ENCODE measurements around the gene SMOC2. TPM values are rescaled to one million over a fixed set of nuclear protein-coding genes. Genes with fewer than 3 reads are reported as not detected.

SMOC2 gene
- total RNA-seq, 1 experiment from 2014 or later: 0.05 TPM

DNA sequence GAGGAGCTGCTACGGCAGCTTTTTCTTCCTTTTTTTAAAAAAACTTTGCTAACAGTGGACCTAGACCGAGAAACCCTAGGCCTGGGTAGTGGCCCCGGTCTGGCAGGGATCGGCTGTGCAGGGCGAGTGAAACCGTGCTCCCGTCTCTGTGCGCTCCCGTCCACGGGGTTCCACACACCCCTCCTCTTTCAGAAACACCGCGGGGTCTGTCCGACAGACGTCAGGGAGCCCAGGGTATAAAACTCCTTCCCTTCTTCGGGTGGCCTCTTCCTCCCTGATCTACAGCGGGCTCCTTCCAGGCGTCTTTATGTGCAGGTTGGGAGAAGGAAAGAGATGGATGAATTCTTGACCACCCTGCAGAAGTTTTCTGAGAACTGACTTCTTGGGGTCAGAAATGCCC, 27.1 kb upstream of the SMOC2 start:
- no peak for DNase-seq (ENCODE audit: low read depth, low spot score)
- in situ Hi-C loops (cut with HindIII; ENCODE audit: low pct_unique_long_range_greater_than_20kb, low sequenced_read_pairs): no loop called here

- in situ Hi-C loops (cut with HindIII; ENCODE audit: low pct_unique_long_range_greater_than_20kb, low sequenced_read_pairs): no loop called here
- no peak for DNase-seq (ENCODE audit: low read depth, low spot score)
These were observed 26.5 kb upstream of the SMOC2 start for GRCh38 chr6:168414336-168415097.

- in situ Hi-C loops (cut with HindIII; ENCODE audit: low pct_unique_long_range_greater_than_20kb, low sequenced_read_pairs): no loop called here
- DNase-seq (ENCODE audit: low read depth, low spot score): no peak
These were observed 25.6 kb upstream of the SMOC2 start for GRCh38 chr6:168415098-168415992.

- no peak for DNase-seq (ENCODE audit: low read depth, low spot score)
- in situ Hi-C loops (cut with HindIII; ENCODE audit: low pct_unique_long_range_greater_than_20kb, low sequenced_read_pairs): no loop called here
These were observed 24.9 kb upstream of the SMOC2 start for GRCh38 chr6:168415993-168416530.

DNA sequence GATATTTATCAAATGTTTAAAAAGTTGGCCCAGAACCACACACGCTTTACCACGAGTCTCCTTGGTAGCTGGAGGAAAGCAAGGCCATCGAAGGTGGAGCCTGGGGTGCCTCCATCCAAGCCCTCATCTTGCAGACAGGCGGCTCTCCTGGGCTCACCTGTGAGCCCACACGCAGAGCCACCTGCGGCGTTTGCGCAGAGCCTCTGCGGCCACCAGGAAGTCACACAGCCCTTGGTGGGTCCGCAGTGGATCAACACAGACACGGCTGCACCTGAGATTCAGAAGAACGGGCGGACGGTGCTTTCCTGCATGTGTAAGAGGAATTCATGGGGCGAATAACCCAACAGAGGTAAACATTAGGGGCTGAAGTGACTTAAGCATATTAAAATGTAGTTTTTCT, 24.5 kb upstream of the SMOC2 start:
- in situ Hi-C loops (cut with HindIII; ENCODE audit: low pct_unique_long_range_greater_than_20kb, low sequenced_read_pairs): no loop called here
- DNase-seq (ENCODE audit: low read depth, low spot score): no peak

DNA sequence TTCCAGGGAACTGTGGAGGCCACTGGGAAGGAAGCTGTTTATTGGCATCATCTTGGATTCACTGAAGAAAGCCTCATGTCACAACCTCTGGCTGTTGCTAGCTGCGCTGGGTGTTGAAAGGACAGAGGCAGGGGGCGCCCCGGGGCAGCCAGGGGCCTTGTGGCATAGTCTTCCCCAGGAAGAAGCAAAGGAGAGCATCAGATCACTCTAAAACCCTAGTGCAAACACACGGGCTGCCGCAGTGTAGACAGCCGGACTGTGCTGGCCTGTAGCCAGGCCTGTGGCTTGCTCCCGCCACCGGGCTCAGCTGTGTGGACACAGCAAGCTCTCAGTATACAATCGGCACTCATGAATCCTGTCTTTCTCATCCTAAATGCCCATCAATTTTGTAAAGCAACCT, 23.8 kb upstream of the SMOC2 start:
- in situ Hi-C loops (cut with HindIII; ENCODE audit: low pct_unique_long_range_greater_than_20kb, low sequenced_read_pairs): no loop called here
- no peak for DNase-seq (ENCODE audit: low read depth, low spot score)

DNA sequence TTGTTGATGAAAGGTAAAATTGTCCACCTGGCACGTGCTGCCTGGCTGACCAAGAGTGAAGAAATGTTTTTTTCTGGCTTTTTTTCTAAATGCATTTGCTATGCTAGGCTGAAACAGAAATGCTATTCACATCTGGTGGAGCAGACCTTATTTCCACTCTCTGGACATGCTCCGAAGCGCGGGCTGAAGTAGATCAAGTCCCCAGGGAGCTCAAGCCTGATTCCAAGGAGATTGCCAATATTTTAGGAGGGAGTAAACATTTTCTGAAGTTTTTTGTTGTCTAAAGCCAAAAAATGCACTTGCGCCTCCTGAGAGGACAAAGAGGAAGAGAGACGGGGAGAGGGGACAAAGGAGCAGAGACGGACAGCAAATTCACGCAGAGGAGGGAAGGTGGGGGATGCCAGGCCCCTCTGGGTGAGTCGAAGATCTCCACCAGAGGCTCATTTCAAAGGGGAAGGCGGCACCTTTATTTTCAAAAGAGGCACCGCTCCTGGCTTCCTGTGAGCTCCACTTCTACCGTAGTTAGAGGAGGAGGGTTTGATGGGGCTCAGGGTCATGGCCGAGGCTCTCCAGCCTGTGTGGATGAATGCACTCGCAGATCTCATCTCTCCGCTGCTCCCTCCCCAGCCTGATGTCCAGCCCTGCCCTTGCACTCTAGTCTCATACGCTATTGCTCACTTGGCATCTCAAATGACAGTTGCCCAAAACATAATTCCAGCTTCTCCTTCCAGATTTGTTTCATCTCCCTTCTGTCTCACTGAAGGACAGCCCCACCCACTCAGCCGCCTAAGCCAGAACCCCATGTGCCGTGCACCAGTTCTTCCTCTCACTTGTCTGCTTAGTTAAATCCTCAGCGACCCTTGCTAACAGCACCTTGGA, 23.1 kb upstream of the SMOC2 start:
- in situ Hi-C loops (cut with HindIII; ENCODE audit: low pct_unique_long_range_greater_than_20kb, low sequenced_read_pairs): no loop called here
- no peak for DNase-seq (ENCODE audit: low read depth, low spot score)

DNA sequence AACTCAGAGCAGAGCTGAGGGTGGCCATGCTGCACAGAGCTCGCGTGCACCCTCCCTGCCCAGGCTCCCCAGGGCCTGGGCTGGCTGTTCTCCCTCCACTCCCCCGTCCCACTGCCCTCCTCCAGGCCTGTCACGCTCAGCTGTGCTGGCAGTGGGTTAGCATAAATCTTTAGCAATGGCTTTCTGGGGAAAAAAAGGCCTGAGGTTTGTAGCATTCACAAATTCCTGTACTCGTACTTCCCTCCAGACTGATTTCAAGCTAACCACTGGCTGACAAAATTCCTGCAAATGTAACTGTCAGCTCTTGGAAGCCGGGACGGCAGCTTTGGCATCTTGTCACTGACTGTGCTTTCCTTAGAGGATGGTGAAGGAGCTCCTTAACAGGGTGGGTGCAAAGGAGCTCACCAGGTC, 22.3 kb upstream of the SMOC2 start:
- DNase-seq (ENCODE audit: low read depth, low spot score): no peak
- in situ Hi-C loops (cut with HindIII; ENCODE audit: low pct_unique_long_range_greater_than_20kb, low sequenced_read_pairs): no loop called here

DNA sequence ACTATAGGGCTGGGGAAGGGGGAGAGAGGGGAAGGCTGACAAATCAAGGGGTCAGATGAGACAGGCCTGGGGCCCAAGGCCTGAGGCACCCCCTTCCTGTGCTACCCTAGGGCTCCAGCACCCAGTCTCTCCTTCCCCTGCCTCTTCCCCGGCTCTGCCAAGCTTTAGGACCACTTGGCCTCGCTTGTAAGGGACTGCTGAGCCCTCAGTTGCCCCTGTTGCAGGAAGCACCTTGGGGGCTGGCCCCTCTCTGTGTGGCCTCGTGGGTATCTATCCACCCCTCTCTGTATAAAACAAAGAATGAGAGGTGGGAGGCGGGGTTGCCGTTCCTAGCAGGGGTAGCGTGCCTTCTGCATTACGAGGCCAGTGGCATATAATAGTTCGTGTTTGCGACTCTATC, 21.4 kb upstream of the SMOC2 start:
- in situ Hi-C loops (cut with HindIII; ENCODE audit: low pct_unique_long_range_greater_than_20kb, low sequenced_read_pairs): no loop called here
- no peak for DNase-seq (ENCODE audit: low read depth, low spot score)

GRCh38 chr6:168420084-168420483, 20.9 kb upstream of the SMOC2 start:
- in situ Hi-C loops (cut with HindIII; ENCODE audit: low pct_unique_long_range_greater_than_20kb, low sequenced_read_pairs): no loop called here
- no peak for DNase-seq (ENCODE audit: low read depth, low spot score)

GRCh38 chr6:168420706-168421105, 20.3 kb upstream of the SMOC2 start:
- in situ Hi-C loops (cut with HindIII; ENCODE audit: low pct_unique_long_range_greater_than_20kb, low sequenced_read_pairs): no loop called here
- DNase-seq (ENCODE audit: low read depth, low spot score): no peak

GRCh38 chr6:168427184-168427583, 13.8 kb upstream of the SMOC2 start:
- in situ Hi-C loops (cut with HindIII; ENCODE audit: low pct_unique_long_range_greater_than_20kb, low sequenced_read_pairs): no loop called here
- DNase-seq (ENCODE audit: low read depth, low spot score): no peak

GRCh38 chr6:168428052-168428826, 12.7 kb upstream of the SMOC2 start:
- DNase-seq (ENCODE audit: low read depth, low spot score): no peak
- in situ Hi-C loops (cut with HindIII; ENCODE audit: low pct_unique_long_range_greater_than_20kb, low sequenced_read_pairs): no loop called here

GRCh38 chr6:168428863-168429262, 12.1 kb upstream of the SMOC2 start:
- in situ Hi-C loops (cut with HindIII; ENCODE audit: low pct_unique_long_range_greater_than_20kb, low sequenced_read_pairs): no loop called here
- DNase-seq (ENCODE audit: low read depth, low spot score): no peak

DNA sequence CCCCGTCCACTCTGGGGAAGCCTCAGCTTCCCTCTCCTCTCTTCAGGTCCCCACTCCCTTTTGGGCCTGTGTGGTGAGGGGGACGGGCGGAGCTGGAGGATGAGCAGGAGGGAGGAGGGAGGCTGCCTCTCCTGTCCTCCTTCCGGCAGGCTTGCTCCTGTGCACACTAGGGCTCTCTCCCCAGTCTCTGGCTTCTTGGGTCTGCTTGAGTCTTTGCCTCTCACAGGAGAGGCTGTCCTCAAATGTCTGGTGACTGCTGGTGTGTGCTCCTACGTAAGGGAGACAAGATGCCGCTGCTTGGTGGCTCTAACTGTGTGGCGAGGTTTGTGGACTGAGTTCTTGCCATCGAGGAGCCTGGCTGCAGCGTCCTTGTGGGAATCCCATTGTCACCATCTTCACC, 8.8 kb upstream of the SMOC2 start:
- DNase-seq (ENCODE audit: low read depth, low spot score): no peak
- in situ Hi-C loops (cut with HindIII; ENCODE audit: low pct_unique_long_range_greater_than_20kb, low sequenced_read_pairs): no loop called here

DNA sequence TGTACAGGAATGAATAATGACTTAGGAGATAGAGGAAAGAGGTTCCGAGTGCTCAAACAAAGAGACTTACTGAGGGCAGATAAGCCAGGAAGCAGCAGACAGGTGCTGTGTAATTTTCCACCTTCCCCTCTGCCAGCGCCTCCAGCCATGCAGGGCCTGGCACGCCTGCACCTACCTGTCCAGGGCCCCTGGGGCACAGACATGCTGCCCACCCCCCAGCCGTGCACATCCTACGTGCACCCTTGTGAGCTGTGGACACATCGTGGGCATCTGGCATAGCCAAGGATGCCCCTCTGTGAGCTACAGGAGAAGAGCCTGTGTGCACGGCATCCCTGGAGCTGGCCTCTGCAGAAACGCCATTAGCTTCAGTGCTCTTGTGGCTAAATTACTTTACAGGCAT, 7.1 kb upstream of the SMOC2 start:
- DNase-seq (ENCODE audit: low read depth, low spot score): no peak
- in situ Hi-C loops (cut with HindIII; ENCODE audit: low pct_unique_long_range_greater_than_20kb, low sequenced_read_pairs): no loop called here

DNA sequence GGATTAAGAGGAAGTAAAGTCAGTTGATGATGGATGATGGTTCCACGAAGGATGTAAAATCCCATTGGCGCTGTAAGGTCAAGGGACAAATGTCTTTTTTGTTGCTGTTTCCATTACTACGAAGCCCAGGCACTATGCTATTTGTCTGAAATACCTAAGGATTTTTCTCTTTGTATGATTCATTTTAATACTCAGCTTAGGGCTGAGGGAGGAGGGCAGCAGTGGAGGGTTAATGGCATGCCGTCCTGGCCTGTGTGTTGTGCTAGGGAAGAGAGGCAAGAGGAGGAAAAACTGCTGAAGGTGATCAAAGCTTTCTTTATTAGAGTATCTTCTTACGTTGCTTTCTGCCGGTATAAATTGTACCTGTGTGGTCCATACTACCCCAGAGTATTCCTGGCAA, 6.5 kb upstream of the SMOC2 start:
- in situ Hi-C loops (cut with HindIII; ENCODE audit: low pct_unique_long_range_greater_than_20kb, low sequenced_read_pairs): no loop called here
- no peak for DNase-seq (ENCODE audit: low read depth, low spot score)

Data from SK-MEL-5 (cell line).